ENCODE results near the gene FADS2.

DNA sequence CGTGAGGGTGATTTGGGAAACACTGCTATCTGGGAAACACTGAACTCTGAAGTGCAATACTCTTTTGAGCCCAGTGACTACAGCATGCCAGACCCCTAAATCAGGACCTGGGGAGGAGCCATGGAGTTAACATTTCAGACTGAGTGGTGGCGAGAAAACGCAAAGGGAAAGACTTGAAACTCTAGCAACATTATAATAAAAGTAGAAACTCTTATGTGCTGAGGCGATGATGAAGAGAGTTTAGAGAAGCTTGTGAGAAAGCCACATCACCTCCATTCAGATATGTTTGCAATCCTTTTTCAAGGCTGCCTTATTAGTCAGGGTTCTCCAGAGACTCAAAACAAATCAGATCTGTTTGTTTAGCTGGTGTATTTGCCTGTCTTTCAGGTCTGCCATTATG lies 33.5 kb upstream of the FADS2 start:
- TF ChIP-seq, protein P1, sequence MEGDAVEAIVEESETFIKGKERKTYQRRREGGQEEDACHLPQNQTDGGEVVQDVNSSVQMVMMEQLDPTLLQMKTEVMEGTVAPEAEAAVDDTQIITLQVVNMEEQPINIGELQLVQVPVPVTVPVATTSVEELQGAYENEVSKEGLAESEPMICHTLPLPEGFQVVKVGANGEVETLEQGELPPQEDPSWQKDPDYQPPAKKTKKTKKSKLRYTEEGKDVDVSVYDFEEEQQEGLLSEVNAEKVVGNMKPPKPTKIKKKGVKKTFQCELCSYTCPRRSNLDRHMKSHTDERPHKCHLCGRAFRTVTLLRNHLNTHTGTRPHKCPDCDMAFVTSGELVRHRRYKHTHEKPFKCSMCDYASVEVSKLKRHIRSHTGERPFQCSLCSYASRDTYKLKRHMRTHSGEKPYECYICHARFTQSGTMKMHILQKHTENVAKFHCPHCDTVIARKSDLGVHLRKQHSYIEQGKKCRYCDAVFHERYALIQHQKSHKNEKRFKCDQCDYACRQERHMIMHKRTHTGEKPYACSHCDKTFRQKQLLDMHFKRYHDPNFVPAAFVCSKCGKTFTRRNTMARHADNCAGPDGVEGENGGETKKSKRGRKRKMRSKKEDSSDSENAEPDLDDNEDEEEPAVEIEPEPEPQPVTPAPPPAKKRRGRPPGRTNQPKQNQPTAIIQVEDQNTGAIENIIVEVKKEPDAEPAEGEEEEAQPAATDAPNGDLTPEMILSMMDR (IDR thresholded peaks at IDR 0.05; ENCODE audit: low read depth, low read length, poor library complexity, severe bottlenecking), result no peak
- no peak for TF ChIP-seq EZH2phosphoT487 (IDR thresholded peaks at IDR 0.05; ENCODE audit: borderline replicate concordance, low read length)
